ENCODE data around the gene SCAPER. TPM values are rescaled to one million over a fixed set of nuclear protein-coding genes. Genes with fewer than 3 reads are reported as not detected.
A peak's percentile ranks its signal among the peaks of the same experiment; 100 is the strongest.
"Not testable (repeated sequence)": the region's sequence is repeated elsewhere in the genome, so short reads cannot be mapped to it uniquely, and the experiment has no call there.

Gene SCAPER
- polyA plus RNA-seq, 2 of the 4 experiments (the other 2 are of a cell fraction), result 4.9 to 5.5 TPM

DNA sequence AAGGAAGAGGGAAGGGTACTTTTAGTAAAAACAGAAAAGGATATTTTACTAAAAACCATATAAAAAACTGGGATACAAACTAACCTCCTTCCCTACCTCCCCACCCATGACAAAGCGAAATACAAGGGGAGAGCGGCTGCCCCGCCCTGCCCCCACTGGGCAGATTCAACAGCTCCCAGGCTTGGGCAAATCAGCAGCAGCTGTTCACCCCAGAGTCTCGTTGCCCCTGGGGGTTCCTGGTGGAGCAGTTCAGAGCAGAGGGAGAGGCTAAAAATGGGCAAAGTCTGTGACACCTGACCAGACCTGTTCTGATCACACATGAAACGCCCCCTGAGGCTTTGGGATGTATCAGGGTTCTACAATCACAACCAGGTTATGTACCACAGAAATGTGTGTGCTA, 591.4 kb downstream of the SCAPER start:
- no peak for FAIRE-seq
- CTCF ChIA-PET, result interaction anchor here (1.0 to 4.8 kb wide), 7 partner anchors 10 to 123 kb away, joined by 3 to 31 read pairs (median 8); no protein-coding TSS in a partner anchor
- peak; percentile 49 for TF ChIP-seq MAFK (IDR thresholded peaks at IDR 0.05; ENCODE audit: partially characterized antibody)
- peak; percentile 77; the same call in 1 of the 2 replicates for TF ChIP-seq ATOH8 (CRISPR knock-in tag; IDR thresholded peaks at IDR 0.05; ENCODE audit: low read depth)
- TF ChIP-seq RCOR1 (IDR thresholded peaks at IDR 0.05; ENCODE audit: low read depth, low read length), result no peak
- Histone ChIP-seq H3K4me2 (peak overlapping the region; percentile 82), H3K9me3 (no peaks in the 10 kb centered on the region), H3K4me3 (no peak overlapping the region), H3K4me1 (peaks cover 47% of the 10 kb centered on the region), H3K27ac (peak overlapping the region; percentile 87 to 94)
- 16% methylated on average over 5 of the region's 5 CpGs for WGBS (ENCODE audit: missing lambda C conversion rate)
- DNase-seq (ENCODE audit: low read depth in 1 of 2, low spot score in 1 of 2), result peak in 1 of 2 experiments; percentile 69
- ATAC-seq, result peak in 1 of 2 experiments; percentile 9; a peak in 2 of 6 replicates
- POLR2A ChIA-PET, result interaction anchor here (1.1 to 5.9 kb wide), 3 partner anchors 17 to 618 kb away, joined by 3 to 61 read pairs (median 4); partner anchors contain the start of genes ISL2 and RCN2

DNA sequence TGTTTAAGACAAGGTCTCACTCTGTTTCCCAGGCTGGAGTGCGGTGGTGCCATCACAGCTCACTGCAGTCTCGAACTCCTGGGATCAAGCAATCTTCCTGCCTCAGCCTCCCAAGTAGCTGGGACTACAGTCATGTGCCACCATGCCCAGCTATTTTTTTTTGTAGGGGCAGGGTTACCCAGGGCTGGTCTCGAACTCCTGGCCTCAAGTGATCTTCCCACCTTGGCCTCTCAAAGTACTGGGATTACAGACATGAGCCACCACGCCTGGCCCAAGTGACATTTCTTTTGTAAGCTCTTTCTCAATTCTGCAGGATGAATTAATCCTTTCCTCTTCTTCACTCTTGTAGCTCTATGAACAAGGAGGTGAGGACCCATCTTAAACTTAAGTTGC, 592.0 kb downstream of the SCAPER start:
- Histone ChIP-seq H3K27ac (peak overlapping the region; percentile 87 to 94), H3K4me1 (peaks cover 52% of the 10 kb centered on the region), H3K4me2 (peak overlapping the region; percentile 82)
- CTCF ChIA-PET, result interaction anchor here (0.6 to 4.8 kb wide), 8 partner anchors 11 to 123 kb away, joined by 3 to 31 read pairs (median 7); no protein-coding TSS in a partner anchor
- not testable (repeated sequence) for H3K4me3 ChIP-seq; H3K9me3 ChIP-seq; FAIRE-seq; DNase-seq (ENCODE audit: low read depth in 1 of 2, low spot score in 1 of 2)
- WGBS (ENCODE audit: missing lambda C conversion rate), result 15% methylated on average over 4 of the region's 4 CpGs
- peak in 1 of 2 experiments; percentile 2; a peak in 3 of 6 replicates for ATAC-seq
- TF ChIP-seq CHD4 (IDR thresholded peaks at IDR 0.05; ENCODE audit: borderline replicate concordance) (peak; percentile 60; the same call in 1 of the 2 replicates), EHF (CRISPR knock-in tag; IDR thresholded peaks at IDR 0.05) (peak; percentile 62), FOXS1 (CRISPR knock-in tag; IDR thresholded peaks at IDR 0.05) (peak; percentile 2; the same call in 1 of the 2 replicates), ZNF302 (CRISPR knock-in tag; IDR thresholded peaks at IDR 0.05) (peak; percentile 81), TP53 (CRISPR knock-in tag; IDR thresholded peaks at IDR 0.05) (peak; percentile 45; the same call in 1 of the 2 replicates), HEYL (CRISPR knock-in tag; IDR thresholded peaks at IDR 0.05) (peak; percentile 73; the same call in 1 of the 2 replicates), HOXA7 (CRISPR knock-in tag; IDR thresholded peaks at IDR 0.05) (0 out of 2 replicates have a peak, but pooled peaks have one; percentile 45), HOXB13 (CRISPR knock-in tag; IDR thresholded peaks at IDR 0.05; ENCODE audit: low read depth) (peak; percentile 70; the same call in 1 of the 2 replicates)
- POLR2A ChIA-PET, result interaction anchor here (1.1 to 5.9 kb wide), 3 partner anchors 17 to 618 kb away, joined by 3 to 61 read pairs (median 4); partner anchors contain the start of genes ISL2 and RCN2

GRCh38 chr15:76312540-76313174, 592.5 kb downstream of the SCAPER start:
- CTCF ChIA-PET, result interaction anchor here (0.6 to 4.8 kb wide), 8 partner anchors 11 to 122 kb away, joined by 3 to 31 read pairs (median 7); no protein-coding TSS in a partner anchor
- Histone ChIP-seq H3K4me3 (no peak overlapping the region), H3K4me2 (peak overlapping the region; percentile 82), H3K27ac (peak overlapping the region; percentile 87 to 94), H3K4me1 (peaks cover 56% of the 10 kb centered on the region), H3K9me3 (no peaks in the 10 kb centered on the region)
- FAIRE-seq, result peak; percentile 86
- peak; percentile 65 to 75 for ATAC-seq
- 16% methylated on average over 7 of the region's 7 CpGs for WGBS (ENCODE audit: missing lambda C conversion rate)
- DNase-seq (ENCODE audit: low read depth in 1 of 2, low spot score in 1 of 2), result peak; percentile 81 to 97
- POLR2A ChIA-PET, result interaction anchor here (1.1 to 5.9 kb wide), 3 partner anchors 18 to 619 kb away, joined by 3 to 61 read pairs (median 4); partner anchors contain the start of genes ISL2 and RCN2
- TF ChIP-seq PBX3 (IDR thresholded peaks at IDR 0.05) (peak; percentile 62; the same call in 1 of the 2 replicates), EHMT2 (IDR thresholded peaks at IDR 0.05; ENCODE audit: low read depth) (no peak), RCOR1 (IDR thresholded peaks at IDR 0.05; ENCODE audit: low read depth, low read length) (no peak), POLR2A (IDR thresholded peaks at IDR 0.05; ENCODE audit: low read length) (no peak), HDAC2 (IDR thresholded peaks at IDR 0.05) (no peak), RFX5 (IDR thresholded peaks at IDR 0.05) (no peak), CEBPB (IDR thresholded peaks at IDR 0.05) (peak in 1 of 2 experiments; percentile 85; a peak in 2 of 4 replicates), TP53 (CRISPR knock-in tag; IDR thresholded peaks at IDR 0.05) (no peak), JUN (IDR thresholded peaks at IDR 0.05) (peak; percentile 55 to 70; a peak in 2 of 5 replicates), EHF (CRISPR knock-in tag; IDR thresholded peaks at IDR 0.05) (peak; percentile 78), ZC3H11A (IDR thresholded peaks at IDR 0.05) (no peak), HEYL (CRISPR knock-in tag; IDR thresholded peaks at IDR 0.05) (0 out of 2 replicates have a peak, but pooled peaks have one; percentile 20), ESRRA (IDR thresholded peaks at IDR 0.05; ENCODE audit: borderline replicate concordance, low read length) (no peak), KDM1A (IDR thresholded peaks at IDR 0.05; ENCODE audit: low read depth) (no peak), EP300 (IDR thresholded peaks at IDR 0.05) (peak; percentile 40 to 69; a peak in 3 of 5 replicates), NR3C1 (IDR thresholded peaks at IDR 0.05) (no peak), FOSB (CRISPR knock-in tag; IDR thresholded peaks at IDR 0.05) (0 out of 2 replicates have a peak, but pooled peaks have one; percentile 6), POLR2AphosphoS2 (conservative IDR thresholded peaks at IDR 0.05; ENCODE audit: low read length) (no peak), MAZ (IDR thresholded peaks at IDR 0.05; ENCODE audit: borderline replicate concordance, low read depth, low read length) (no peak), ZNF302 (CRISPR knock-in tag; IDR thresholded peaks at IDR 0.05) (0 out of 2 replicates have a peak, but pooled peaks have one; percentile 81)
- TF ChIP-seq, protein P1, sequence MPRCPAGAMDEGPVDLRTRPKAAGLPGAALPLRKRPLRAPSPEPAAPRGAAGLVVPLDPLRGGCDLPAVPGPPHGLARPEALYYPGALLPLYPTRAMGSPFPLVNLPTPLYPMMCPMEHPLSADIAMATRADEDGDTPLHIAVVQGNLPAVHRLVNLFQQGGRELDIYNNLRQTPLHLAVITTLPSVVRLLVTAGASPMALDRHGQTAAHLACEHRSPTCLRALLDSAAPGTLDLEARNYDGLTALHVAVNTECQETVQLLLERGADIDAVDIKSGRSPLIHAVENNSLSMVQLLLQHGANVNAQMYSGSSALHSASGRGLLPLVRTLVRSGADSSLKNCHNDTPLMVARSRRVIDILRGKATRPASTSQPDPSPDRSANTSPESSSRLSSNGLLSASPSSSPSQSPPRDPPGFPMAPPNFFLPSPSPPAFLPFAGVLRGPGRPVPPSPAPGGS (IDR thresholded peaks at IDR 0.05), result peak; percentile 68; the same call in 1 of the 3 replicates
- TF ChIP-seq, protein P2, sequence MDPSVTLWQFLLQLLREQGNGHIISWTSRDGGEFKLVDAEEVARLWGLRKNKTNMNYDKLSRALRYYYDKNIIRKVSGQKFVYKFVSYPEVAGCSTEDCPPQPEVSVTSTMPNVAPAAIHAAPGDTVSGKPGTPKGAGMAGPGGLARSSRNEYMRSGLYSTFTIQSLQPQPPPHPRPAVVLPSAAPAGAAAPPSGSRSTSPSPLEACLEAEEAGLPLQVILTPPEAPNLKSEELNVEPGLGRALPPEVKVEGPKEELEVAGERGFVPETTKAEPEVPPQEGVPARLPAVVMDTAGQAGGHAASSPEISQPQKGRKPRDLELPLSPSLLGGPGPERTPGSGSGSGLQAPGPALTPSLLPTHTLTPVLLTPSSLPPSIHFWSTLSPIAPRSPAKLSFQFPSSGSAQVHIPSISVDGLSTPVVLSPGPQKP (IDR thresholded peaks at IDR 0.05; ENCODE audit: low read depth, low read length), result no peak

Measured in A549 (cell line).